Liver (tissue), 9 donors: ENCODE data around the gene INPP5F. TPM values are rescaled to one million over a fixed set of nuclear protein-coding genes. Genes with fewer than 3 reads are reported as not detected.

Experiments used
- DNase-seq: peaks from one replicate; pipeline ENCODE4 v3.0.0-alpha.2; 2017; ENCODE audit warnings: low spot score
- H3K27ac ChIP-seq, 2 donors: one replicate each; pipeline ENCODE4 v1.7.0; 2013; ENCODE audit warnings: inconsistent platforms in 2 of 2, low read length in 2 of 2, control low read depth in 1 of 2, low read depth in 1 of 2, mild to moderate bottlenecking in 1 of 2
- H3K27me3 ChIP-seq, 4 donors: one replicate each; pipeline versions ENCODE4 v1.6.1 to v1.7.0; 2013; ENCODE audit warnings: low read length in 3 of 4, inconsistent platforms in 1 of 4, mild to moderate bottlenecking in 1 of 4, moderate library complexity in 1 of 4; ENCODE audit not compliant: control insufficient read depth in 4 of 4, insufficient read depth in 4 of 4
- H3K36me3 ChIP-seq, 4 donors: one replicate each; pipeline versions ENCODE4 v1.6.1 to v1.7.0; 2013; ENCODE audit warnings: low read length in 3 of 4, mild to moderate bottlenecking in 3 of 4, low read depth in 1 of 4, moderate library complexity in 1 of 4; ENCODE audit not compliant: control insufficient read depth in 4 of 4, insufficient read depth in 3 of 4
- H3K4me1 ChIP-seq, 4 donors: one replicate each; pipeline versions ENCODE4 v1.6.1 to v1.7.0; 2013; ENCODE audit warnings: low read length in 3 of 4, mild to moderate bottlenecking in 3 of 4, moderate library complexity in 1 of 4; ENCODE audit not compliant: control insufficient read depth in 4 of 4, insufficient read depth in 4 of 4
- H3K4me3 ChIP-seq, 3 donors: one replicate each; pipeline versions ENCODE4 v1.6.1 to v1.7.0; 2013; ENCODE audit warnings: low read length in 3 of 3, control low read depth in 1 of 3, low read depth in 1 of 3, mild to moderate bottlenecking in 1 of 3
- H3K9ac ChIP-seq, 2 donors: one replicate each; pipeline ENCODE4 v1.7.0; 2013; ENCODE audit warnings: low read length in 2 of 2, mild to moderate bottlenecking in 2 of 2, moderate library complexity in 2 of 2, control low read depth in 1 of 2, low read depth in 1 of 2
- H3K9me3 ChIP-seq, 4 donors: one replicate each; pipeline versions ENCODE4 v1.6.1 to v1.7.0; 2013; ENCODE audit warnings: low read length in 3 of 4; ENCODE audit not compliant: control insufficient read depth in 4 of 4
- ATF3 ChIP-seq: IDR thresholded peaks from 2 replicates; pipeline ENCODE4 v1.6.1; 2016; ENCODE audit warnings: antibody characterized with exemption
- EGR1 ChIP-seq, 2 donors: IDR thresholded peaks; 2 replicates each; pipeline ENCODE4 v1.6.1; 2016 to 2018; ENCODE audit warnings: antibody characterized with exemption in 2 of 2, low read depth in 2 of 2
- FOXA1 ChIP-seq: IDR thresholded peaks from 2 replicates; pipeline ENCODE4 v1.6.1; 2016; ENCODE audit warnings: antibody characterized with exemption
- FOXA2 ChIP-seq: IDR thresholded peaks from 2 replicates; pipeline ENCODE4 v1.6.1; 2016; ENCODE audit warnings: antibody characterized with exemption
- GABPA ChIP-seq, 2 donors: IDR thresholded peaks in 1 of 2; conservative IDR thresholded peaks in 1 of 2; 2 replicates each; pipeline ENCODE4 v1.6.1; 2016; ENCODE audit warnings: antibody characterized with exemption in 2 of 2, mild to moderate bottlenecking in 1 of 2, moderate library complexity in 1 of 2
- HNF4A ChIP-seq, 2 donors: conservative IDR thresholded peaks; 2 replicates each; pipeline ENCODE4 v1.6.1; 2016; ENCODE audit warnings: antibody characterized with exemption in 2 of 2, mild to moderate bottlenecking in 2 of 2
- HNF4G ChIP-seq: IDR thresholded peaks from 2 replicates; pipeline ENCODE4 v1.6.1; 2016; ENCODE audit warnings: antibody characterized with exemption
- JUND ChIP-seq, 2 donors: IDR thresholded peaks; 2 replicates each; pipeline ENCODE4 v1.6.1; 2016; ENCODE audit warnings: antibody characterized with exemption in 2 of 2
- NR2F2 ChIP-seq: IDR thresholded peaks from 2 replicates; pipeline ENCODE4 v1.6.1; 2016; ENCODE audit warnings: antibody characterized with exemption
- RAD21 ChIP-seq, 2 donors: IDR thresholded peaks; 2 replicates each; pipeline ENCODE4 v1.6.1; 2016; ENCODE audit warnings: antibody characterized with exemption in 2 of 2, mild to moderate bottlenecking in 2 of 2
- RXRA ChIP-seq, 2 donors: IDR thresholded peaks; 2 replicates each; pipeline ENCODE4 v1.6.1; 2017 to 2018; ENCODE audit warnings: antibody characterized with exemption in 2 of 2, mild to moderate bottlenecking in 1 of 2
- SP1 ChIP-seq: IDR thresholded peaks from 2 replicates; pipeline ENCODE4 v1.6.1; 2018; ENCODE audit warnings: antibody characterized with exemption, mild to moderate bottlenecking
- TAF1 ChIP-seq: conservative IDR thresholded peaks from 2 replicates; pipeline ENCODE4 v1.6.1; 2016; ENCODE audit warnings: antibody characterized with exemption, mild to moderate bottlenecking
- YY1 ChIP-seq: IDR thresholded peaks from 2 replicates; pipeline ENCODE4 v1.6.1; 2016; ENCODE audit warnings: antibody characterized with exemption, mild to moderate bottlenecking
- WGBS: extraction: QIAGEN DNeasy Blood & Tissue Kit; methylation state at CpG from one replicate; pipeline ENCODE4 v1.1.7; 2013; 5-methylcytosine and 5-hydroxymethylcytosine counted together
- polyA plus RNA-seq, 2 donors: library from polyadenylated mRNA; stranded (reverse) in 1 of 2; unstranded in 1 of 2; fragments of 200-250 nt in 1 of 2; fragments of >200 nt in 1 of 2; fragmentation: Nextera tagmentation in 1 of 2; extraction: Ambion mirVana in 1 of 2; gene quantifications; one replicate each; pipeline versions ENCODE4 v1.2.1 to v1.2.3, GENCODE V29; 2013 to 2015
- total RNA-seq, 2 donors: library from RNA; depleted of rRNA; stranded (reverse); fragments of >200 nt; gene quantifications; one replicate each; pipeline ENCODE4 v1.2.3, GENCODE V29; 2014
- TF ChIP-seq, protein P1 (sequence below): IDR thresholded peaks from 2 replicates; pipeline ENCODE4 v1.6.1; 2016; ENCODE audit warnings: antibody characterized with exemption, mild to moderate bottlenecking
- TF ChIP-seq, protein P2 (sequence below): IDR thresholded peaks from 2 replicates; pipeline ENCODE4 v1.6.1; 2016; ENCODE audit warnings: antibody characterized with exemption
- TF ChIP-seq, protein P3 (sequence below): IDR thresholded peaks from 2 replicates; pipeline ENCODE4 v1.6.1; 2016; ENCODE audit warnings: antibody characterized with exemption
- TF ChIP-seq, protein P4 (sequence below): fragments of 150-350 bp; IDR thresholded peaks from 2 replicates; pipeline ENCODE4 v1.5.1; 2017; ENCODE audit warnings: improper control_type of control experiment, low read depth, low read length; ENCODE audit not compliant: missing input control
- donor health status: healthy.
- donor health status: healthy.
- donor health status: healthy.
- donor health status: healthy.
- donor health status: healthy.

INPP5F gene
- total and polyA plus RNA-seq, 4 donors, result 1.1 to 8.1 (median 2.1) TPM

GRCh38 chr10:119677904-119678755 is 47.7 kb upstream of the INPP5F start:
- no peak for TF ChIP-seq RAD21 (IDR thresholded peaks at IDR 0.05)
- H3K4me1 ChIP-seq, result no peaks in the 10 kb centered on the region
- peaks cover 6 to 35% (median 21%) of the 10 kb centered on the region in 4 donors for H3K36me3 ChIP-seq
- H3K4me3 ChIP-seq, result no peak overlapping the region
- H3K27ac ChIP-seq, result no peak overlapping the region
- no peak for DNase-seq
- H3K9ac ChIP-seq, result no peak overlapping the region
- no peaks in the 10 kb centered on the region for H3K27me3 ChIP-seq
- WGBS, result 96% methylated on average over 13 of the region's 13 CpGs
- H3K9me3 ChIP-seq, result no peaks in the 10 kb centered on the region

- Histone ChIP-seq H3K27ac (no peak overlapping the region), H3K9ac (no peak overlapping the region), H3K4me1 (no peaks in the 10 kb centered on the region), H3K4me3 (no peak overlapping the region), H3K9me3 (no peaks in the 10 kb centered on the region), H3K27me3 (no peaks in the 10 kb centered on the region), H3K36me3 (peaks cover 5 to 23% (median 15%) of the 10 kb centered on the region in 4 donors)
- TF ChIP-seq GABPA (IDR thresholded peaks at IDR 0.05 in 1 of 2, conservative IDR thresholded peaks at IDR 0.05 in 1 of 2), result no peak
- TF ChIP-seq RXRA (IDR thresholded peaks at IDR 0.05), result no peak
- no peak for TF ChIP-seq FOXA1
- TF ChIP-seq TAF1, result no peak
- TF ChIP-seq SP1, result no peak
- TF ChIP-seq, protein P1, sequence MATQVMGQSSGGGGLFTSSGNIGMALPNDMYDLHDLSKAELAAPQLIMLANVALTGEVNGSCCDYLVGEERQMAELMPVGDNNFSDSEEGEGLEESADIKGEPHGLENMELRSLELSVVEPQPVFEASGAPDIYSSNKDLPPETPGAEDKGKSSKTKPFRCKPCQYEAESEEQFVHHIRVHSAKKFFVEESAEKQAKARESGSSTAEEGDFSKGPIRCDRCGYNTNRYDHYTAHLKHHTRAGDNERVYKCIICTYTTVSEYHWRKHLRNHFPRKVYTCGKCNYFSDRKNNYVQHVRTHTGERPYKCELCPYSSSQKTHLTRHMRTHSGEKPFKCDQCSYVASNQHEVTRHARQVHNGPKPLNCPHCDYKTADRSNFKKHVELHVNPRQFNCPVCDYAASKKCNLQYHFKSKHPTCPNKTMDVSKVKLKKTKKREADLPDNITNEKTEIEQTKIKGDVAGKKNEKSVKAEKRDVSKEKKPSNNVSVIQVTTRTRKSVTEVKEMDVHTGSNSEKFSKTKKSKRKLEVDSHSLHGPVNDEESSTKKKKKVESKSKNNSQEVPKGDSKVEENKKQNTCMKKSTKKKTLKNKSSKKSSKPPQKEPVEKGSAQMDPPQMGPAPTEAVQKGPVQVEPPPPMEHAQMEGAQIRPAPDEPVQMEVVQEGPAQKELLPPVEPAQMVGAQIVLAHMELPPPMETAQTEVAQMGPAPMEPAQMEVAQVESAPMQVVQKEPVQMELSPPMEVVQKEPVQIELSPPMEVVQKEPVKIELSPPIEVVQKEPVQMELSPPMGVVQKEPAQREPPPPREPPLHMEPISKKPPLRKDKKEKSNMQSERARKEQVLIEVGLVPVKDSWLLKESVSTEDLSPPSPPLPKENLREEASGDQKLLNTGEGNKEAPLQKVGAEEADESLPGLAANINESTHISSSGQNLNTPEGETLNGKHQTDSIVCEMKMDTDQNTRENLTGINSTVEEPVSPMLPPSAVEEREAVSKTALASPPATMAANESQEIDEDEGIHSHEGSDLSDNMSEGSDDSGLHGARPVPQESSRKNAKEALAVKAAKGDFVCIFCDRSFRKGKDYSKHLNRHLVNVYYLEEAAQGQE, result no peak
- TF ChIP-seq RAD21 (IDR thresholded peaks at IDR 0.05), result no peak
- TF ChIP-seq NR2F2, result no peak
- TF ChIP-seq YY1, result no peak
- TF ChIP-seq HNF4G, result no peak
- no peak for TF ChIP-seq EGR1 (IDR thresholded peaks at IDR 0.05; ENCODE audit: low read depth in 2 of 2)
- TF ChIP-seq FOXA2, result no peak
- no peak for TF ChIP-seq ATF3
- no peak for TF ChIP-seq JUND (IDR thresholded peaks at IDR 0.05)
- TF ChIP-seq HNF4A (conservative IDR thresholded peaks at IDR 0.05), result no peak
- TF ChIP-seq, protein P2, sequence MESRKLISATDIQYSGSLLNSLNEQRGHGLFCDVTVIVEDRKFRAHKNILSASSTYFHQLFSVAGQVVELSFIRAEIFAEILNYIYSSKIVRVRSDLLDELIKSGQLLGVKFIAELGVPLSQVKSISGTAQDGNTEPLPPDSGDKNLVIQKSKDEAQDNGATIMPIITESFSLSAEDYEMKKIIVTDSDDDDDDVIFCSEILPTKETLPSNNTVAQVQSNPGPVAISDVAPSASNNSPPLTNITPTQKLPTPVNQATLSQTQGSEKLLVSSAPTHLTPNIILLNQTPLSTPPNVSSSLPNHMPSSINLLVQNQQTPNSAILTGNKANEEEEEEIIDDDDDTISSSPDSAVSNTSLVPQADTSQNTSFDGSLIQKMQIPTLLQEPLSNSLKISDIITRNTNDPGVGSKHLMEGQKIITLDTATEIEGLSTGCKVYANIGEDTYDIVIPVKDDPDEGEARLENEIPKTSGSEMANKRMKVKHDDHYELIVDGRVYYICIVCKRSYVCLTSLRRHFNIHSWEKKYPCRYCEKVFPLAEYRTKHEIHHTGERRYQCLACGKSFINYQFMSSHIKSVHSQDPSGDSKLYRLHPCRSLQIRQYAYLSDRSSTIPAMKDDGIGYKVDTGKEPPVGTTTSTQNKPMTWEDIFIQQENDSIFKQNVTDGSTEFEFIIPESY, result no peak
- TF ChIP-seq, protein P3, sequence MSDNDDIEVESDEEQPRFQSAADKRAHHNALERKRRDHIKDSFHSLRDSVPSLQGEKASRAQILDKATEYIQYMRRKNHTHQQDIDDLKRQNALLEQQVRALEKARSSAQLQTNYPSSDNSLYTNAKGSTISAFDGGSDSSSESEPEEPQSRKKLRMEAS, result no peak
- TF ChIP-seq, protein P4, sequence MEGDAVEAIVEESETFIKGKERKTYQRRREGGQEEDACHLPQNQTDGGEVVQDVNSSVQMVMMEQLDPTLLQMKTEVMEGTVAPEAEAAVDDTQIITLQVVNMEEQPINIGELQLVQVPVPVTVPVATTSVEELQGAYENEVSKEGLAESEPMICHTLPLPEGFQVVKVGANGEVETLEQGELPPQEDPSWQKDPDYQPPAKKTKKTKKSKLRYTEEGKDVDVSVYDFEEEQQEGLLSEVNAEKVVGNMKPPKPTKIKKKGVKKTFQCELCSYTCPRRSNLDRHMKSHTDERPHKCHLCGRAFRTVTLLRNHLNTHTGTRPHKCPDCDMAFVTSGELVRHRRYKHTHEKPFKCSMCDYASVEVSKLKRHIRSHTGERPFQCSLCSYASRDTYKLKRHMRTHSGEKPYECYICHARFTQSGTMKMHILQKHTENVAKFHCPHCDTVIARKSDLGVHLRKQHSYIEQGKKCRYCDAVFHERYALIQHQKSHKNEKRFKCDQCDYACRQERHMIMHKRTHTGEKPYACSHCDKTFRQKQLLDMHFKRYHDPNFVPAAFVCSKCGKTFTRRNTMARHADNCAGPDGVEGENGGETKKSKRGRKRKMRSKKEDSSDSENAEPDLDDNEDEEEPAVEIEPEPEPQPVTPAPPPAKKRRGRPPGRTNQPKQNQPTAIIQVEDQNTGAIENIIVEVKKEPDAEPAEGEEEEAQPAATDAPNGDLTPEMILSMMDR, result no peak
- WGBS, result 96% methylated on average over 7 of the region's 7 CpGs
- no peak for DNase-seq
Observed at GRCh38 chr10:119679480-119679829, 46.4 kb upstream of the INPP5F start.
